GM18508 (cell line): ENCODE results near the gene NFIA.

Source experiments
- ATAC-seq: cut with Tn5 transposase; IDR thresholded peaks from one replicate; pipeline ENCODE4 v1.9.1; 2021; ENCODE audit warnings: moderate number of reproducible peaks; ENCODE audit not compliant: insufficient read depth, unreplicated experiment

NFIA gene

DNA sequence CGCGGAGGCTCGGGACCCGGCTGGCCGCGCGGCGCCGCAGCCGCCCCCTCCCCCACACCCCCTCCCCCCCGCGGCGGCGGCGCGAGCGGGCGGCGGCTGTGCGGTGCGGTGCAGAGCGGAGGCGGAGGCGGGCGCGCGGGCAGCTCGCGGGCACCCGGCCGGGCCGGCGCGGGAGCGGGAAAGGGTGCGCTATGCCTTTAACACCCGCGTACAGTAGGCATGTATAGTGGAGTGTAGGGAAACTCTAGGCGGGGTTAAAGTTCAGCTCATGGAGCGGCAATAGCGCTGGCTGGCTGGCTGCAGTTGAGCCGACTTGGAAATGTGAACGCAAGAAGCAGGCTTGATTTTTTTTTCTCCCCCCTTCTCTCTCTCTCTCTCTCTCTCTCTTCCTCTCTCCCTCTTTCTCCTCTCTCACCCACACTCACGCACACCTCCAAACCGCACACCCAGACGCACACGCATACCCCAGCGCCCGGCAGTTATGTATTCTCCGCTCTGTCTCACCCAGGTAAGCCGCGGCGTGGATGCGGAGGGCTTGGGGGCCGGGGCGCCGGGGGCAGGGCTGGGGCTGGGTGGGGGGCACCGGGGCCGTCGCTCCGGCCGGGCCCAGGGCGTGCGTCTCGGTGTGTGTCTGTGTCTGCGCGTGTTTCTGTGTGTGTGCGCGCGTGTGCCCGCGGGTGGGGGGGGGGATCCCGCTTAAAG, at the start of gene NFIA:
Gene NFIA (plus strand): TSS at position 251 of the 702 bp plus-strand sequence.
- no peak for ATAC-seq

DNA sequence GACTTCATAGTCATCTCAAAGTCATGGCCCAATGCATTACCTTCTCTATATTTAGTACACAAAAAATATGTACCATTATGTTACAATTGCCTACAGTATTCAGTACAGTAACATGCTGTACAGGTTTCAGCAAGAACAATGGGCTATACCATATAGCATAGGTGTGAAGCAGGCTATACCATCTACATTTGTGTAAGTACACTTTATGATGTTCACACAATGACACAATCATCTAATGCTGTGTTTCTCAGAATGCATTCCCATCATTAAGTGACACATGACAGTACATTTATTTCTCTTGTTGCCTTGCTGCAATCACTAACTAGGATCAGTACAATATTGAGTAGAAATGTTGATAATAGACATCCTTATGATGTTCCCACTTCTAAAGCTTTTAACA, 46.5 kb upstream of the NFIA start:
- ATAC-seq = no peak

- no peak for ATAC-seq
Observed at GRCh38 chr1:61042466-61043009, 39.8 kb upstream of the NFIA start.

- no peak for ATAC-seq
Observed at GRCh38 chr1:61043010-61043820, 39.1 kb upstream of the NFIA start.

- ATAC-seq = no peak
Observed at GRCh38 chr1:61046434-61046833, 35.9 kb upstream of the NFIA start.

DNA sequence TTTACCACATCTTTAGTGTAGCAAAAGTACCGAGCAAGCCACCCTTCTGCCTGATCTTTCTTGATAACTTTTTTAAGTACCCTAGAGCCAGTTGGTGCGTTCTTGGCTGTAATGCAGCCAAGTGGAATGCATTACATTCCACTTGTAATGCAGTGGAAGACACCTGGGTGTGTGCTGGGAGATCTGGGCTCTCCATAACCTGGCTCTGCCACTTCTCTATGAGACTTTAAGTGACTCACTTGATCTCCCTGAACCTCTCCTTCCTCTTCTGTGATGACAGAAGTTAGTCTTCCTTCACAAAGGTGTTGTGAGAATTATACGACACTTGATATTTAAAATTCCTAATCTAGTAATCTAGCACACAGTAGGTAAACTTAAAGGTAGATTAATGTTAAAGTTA, 35.3 kb upstream of the NFIA start:
- ATAC-seq = no peak

DNA sequence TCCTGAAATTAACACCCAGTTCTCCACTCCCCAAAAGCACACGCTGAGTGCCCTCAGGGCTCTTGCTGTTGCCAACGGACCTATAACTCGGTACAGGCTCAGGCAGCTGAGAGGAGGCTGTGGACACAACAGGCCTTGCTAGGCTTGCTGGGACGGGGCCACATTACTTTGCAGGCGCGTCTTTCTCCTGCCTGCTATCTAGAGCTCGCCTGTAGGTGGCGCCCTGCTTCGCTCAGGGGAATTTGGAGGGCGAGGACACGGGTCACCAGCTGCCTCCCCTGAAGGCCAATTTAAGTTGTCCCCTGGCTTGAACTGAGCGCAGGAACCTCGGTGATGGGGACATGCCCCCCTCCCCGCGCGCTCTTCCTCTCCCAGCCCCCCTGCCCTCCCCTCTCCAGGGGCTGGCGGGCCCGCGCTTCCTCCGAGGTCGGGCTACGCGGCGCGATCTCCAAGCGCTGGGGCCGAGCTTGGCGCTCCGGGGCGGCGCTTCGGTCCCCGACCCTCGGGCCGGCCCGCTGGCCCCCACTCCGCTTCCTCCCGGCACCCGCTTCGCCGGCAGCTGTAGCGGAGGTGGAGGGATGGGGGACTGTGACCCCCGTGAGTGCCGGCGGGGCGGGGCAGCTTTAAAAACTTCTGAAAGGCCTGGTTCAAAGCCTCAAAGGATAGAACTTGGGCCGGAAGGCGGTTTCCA, 32.4 kb upstream of the NFIA start:
- ATAC-seq = no peak

DNA sequence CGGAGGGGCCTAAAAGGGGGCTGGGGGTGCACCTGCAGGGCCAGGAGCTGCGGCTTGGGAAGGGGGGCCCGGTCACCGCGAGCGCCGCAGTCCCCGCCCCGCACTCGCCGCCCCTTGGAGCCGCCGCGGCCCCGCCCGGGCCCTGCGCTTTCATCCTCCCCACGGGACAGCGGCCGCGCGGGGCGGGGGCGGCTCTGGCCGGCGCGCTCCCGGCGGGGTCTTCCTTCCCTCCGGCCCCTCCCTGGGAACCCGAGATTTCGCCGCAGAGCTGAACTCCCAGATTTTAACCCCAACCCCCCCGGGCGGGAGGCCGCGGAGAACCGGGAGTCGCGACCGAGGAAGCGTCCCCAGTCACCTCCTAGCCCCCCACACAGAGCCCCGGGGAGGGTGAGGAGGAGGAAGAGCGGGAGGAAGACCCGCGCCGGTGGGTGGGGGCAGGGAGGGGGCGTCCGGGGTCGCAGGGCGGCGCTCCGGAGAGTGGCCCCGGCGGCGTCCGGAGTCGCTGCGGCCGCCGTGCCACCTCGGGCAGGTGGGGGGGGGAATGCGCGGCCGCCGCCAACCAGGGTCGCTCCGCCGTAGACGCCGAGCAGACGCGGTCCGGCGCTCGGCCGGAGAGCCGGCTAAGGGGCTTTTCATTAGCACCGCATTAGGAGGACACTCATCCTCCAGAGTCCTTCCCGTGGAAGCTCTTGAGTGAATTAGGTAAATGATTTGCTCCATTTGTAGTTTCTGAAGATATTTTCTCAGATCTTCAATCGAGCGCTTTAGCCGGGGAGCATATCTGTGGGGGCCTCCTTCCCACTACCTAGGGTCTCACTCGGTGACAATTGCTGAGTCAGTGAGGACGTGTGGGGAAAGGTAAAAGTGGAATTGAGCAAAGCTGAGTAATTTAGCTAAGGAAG, 31.6 kb upstream of the NFIA start:
- ATAC-seq = no peak

GRCh38 chr1:61051443-61051718, 31.0 kb upstream of the NFIA start:
- ATAC-seq = no peak

DNA sequence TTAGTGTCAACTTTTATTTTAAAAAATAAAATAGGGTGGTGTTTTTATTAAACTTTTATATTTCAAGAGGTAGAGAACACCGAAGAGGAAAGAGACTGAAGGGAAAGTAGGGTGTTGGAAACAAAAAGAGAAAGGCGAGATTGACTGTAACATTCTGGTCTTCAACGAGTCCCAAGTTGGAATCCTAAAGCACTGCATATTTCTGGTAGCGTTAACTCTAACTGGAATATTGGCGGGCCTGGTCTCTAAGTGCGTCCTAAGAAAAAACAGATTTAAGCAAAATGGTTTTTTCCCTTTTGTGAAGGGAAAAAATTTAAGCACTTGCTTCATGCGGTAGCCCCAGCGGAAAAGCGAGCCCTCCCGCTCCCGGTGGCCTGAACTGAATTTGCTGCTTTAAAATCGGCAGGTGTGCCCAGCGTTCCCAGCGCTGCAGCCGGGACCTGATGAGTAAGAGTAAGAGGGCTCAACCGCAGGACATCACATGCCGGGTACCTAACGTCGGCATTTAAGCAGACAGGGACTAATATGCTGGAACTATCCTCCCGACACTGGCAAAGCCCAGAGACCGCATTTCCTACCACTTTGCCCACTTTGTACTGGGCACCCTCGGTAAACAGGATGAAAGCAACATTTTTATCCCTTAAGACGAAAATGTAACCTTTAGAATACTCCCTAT, 30.5 kb upstream of the NFIA start:
- ATAC-seq = no peak

DNA sequence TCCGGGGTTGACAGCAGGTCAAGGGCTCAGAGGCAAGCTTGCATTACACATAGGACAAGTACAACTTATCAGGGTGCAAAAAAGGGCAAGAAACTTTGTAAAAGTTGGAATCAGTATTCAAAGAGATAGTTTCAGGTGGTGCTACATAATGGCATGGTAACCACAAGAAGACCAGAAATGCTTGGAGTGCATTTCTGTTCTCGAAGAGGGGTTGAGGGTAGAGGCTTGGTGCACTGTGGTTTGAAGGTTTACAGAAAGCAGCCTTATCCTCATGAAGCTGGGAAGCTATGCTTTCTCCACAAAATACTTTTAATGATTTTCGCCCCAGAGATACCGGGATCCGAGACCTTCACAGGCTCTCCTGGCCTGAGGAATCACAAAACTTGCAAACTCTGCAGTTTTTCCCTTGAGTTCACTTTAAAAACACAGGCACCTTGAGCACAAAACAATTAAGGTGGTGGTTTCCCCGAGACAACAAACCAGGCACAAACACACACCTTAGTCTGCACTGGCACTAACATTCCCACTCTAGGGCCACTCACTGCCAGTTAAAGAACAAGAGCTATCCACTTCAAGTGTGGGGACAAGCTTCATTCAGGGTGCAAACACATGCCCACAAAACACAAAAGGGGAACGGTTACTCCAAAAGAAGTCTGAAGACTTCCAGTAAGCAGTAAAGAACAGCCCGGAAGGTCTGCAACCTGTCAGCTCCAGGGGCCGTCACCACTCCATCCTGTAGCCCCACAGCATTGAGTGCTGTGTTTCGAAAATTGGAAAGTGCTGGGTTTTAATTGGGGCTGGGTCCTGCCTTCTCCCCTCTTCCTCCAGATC, 29.8 kb upstream of the NFIA start:
- ATAC-seq = no peak

- no peak for ATAC-seq
Observed at GRCh38 chr1:61053226-61053711, 29.1 kb upstream of the NFIA start.

GRCh38 chr1:61053712-61054600, 28.4 kb upstream of the NFIA start:
- ATAC-seq = no peak

DNA sequence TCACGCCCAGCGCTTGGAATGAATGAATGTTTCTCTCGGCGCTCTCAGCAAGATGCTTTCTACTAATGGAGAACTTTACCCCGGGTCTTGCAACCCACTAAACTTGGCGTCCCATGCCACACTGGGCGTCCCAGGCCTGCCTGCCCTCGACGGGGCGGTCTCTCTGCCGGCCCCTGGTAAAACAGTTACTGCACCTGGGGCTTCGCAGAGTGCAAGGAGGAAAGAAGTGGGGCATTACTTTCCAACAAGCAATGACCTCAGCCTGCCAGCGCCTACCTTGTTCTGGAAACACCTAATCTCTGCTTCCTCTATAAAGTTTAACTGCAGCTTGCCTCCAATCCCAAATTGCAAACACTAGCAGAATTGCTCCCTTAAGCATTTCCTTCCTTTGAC, 27.8 kb upstream of the NFIA start:
- ATAC-seq = no peak

DNA sequence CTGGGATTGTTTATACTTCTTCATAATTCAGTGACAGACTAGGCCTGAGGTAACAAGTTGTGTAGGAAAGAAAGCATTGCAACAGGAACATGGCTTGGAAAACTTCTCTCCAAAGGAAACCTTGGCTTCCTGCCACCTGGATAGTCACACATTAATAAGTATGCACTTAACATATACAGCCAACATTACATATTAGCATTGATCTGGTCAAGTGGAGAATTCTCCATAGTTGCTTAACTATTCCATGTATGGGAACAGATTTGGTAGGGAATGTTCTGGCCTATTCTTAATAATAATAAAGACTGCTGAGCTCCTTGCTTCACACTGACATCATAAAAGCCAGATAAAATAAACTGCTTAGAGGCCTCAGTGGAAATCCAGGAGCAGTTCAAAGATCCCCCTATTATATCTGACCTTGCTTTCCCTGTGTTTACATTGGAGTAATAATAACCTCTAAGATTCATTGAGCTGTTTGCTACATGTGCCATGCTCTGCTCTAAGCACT, 27.2 kb upstream of the NFIA start:
- ATAC-seq = no peak

DNA sequence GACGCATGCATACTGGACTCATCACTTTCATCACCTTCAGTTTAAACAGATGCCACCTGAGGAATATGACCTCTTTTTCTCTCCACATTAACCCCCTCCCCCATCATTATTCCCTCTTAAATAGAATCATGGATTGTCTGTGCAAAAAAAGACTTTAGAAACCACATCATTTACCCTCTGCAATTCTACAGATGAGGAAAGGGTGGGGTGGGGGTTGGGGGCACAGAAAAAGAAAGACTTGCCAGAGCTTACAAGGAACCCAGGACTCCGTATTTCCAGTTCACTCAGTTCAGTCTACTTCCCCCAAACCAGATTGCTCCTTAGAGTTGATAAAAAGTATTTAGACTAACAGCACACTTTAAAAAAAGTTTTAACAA, 26.2 kb upstream of the NFIA start:
- no peak for ATAC-seq

GRCh38 chr1:61056573-61057439, 25.6 kb upstream of the NFIA start:
- no peak for ATAC-seq
